ENCODE data around the gene MTA2. TPM values are rescaled to one million over a fixed set of nuclear protein-coding genes. Genes with fewer than 3 reads are reported as not detected.

Gene MTA2
- total RNA-seq, 1 experiment from 2014 or later, result 135 TPM

- peaks cover 46% of the 10 kb centered on the region for H3K4me1 Mint-ChIP-seq (ENCODE audit: low read depth, unreplicated experiment)
- TF ChIP-seq, protein P1, sequence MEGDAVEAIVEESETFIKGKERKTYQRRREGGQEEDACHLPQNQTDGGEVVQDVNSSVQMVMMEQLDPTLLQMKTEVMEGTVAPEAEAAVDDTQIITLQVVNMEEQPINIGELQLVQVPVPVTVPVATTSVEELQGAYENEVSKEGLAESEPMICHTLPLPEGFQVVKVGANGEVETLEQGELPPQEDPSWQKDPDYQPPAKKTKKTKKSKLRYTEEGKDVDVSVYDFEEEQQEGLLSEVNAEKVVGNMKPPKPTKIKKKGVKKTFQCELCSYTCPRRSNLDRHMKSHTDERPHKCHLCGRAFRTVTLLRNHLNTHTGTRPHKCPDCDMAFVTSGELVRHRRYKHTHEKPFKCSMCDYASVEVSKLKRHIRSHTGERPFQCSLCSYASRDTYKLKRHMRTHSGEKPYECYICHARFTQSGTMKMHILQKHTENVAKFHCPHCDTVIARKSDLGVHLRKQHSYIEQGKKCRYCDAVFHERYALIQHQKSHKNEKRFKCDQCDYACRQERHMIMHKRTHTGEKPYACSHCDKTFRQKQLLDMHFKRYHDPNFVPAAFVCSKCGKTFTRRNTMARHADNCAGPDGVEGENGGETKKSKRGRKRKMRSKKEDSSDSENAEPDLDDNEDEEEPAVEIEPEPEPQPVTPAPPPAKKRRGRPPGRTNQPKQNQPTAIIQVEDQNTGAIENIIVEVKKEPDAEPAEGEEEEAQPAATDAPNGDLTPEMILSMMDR (IDR thresholded peaks at IDR 0.05; ENCODE audit: insufficient read depth in 1 of 2, low read depth in 1 of 2, low read length in 1 of 2, severe bottlenecking in 1 of 2, unreplicated experiment in 1 of 2), result no peak
- intact Hi-C loops (cut with micrococcal nuclease; ENCODE audit: unreplicated experiment), result no loop called here
- H3K27me3 Mint-ChIP-seq (ENCODE audit: insufficient read depth, unreplicated experiment), result no peaks in the 10 kb centered on the region
- H3K36me3 ChIP-seq (ENCODE audit: control insufficient read depth, insufficient read depth, low read length), result 0 out of 2 replicates have a peak, but pooled peaks cover 3% of the 10 kb centered on the region
- no peak overlapping the region for H3K4me3 Mint-ChIP-seq (ENCODE audit: unreplicated experiment)
- H3K27me3 ChIP-seq (replicated peaks; ENCODE audit: control insufficient read depth, insufficient read depth, low read length), result no peaks in the 10 kb centered on the region
- peaks cover 27% of the 10 kb centered on the region for H3K4me1 ChIP-seq
- POLR2A ChIA-PET, result no interaction called here
- H3K4me3 ChIP-seq (ENCODE audit: low read depth, low read length), result no peak overlapping the region
- no peak overlapping the region for H3K27ac Mint-ChIP-seq (ENCODE audit: unreplicated experiment)
- H3K36me3 Mint-ChIP-seq (ENCODE audit: insufficient read depth, unreplicated experiment), result peaks cover 43% of the 10 kb centered on the region
- CTCF ChIA-PET, result no interaction called here
- no peak for DNase-seq
- H3K9me3 Mint-ChIP-seq (ENCODE audit: unreplicated experiment), result no peaks in the 10 kb centered on the region
- BruUV-seq (replicated peaks), result no TSS peak
- H3K9me3 ChIP-seq, result no peaks in the 10 kb centered on the region
These were observed 7.1 kb upstream of the MTA2 start for GRCh38 chr11:62608776-62609175.

DNA sequence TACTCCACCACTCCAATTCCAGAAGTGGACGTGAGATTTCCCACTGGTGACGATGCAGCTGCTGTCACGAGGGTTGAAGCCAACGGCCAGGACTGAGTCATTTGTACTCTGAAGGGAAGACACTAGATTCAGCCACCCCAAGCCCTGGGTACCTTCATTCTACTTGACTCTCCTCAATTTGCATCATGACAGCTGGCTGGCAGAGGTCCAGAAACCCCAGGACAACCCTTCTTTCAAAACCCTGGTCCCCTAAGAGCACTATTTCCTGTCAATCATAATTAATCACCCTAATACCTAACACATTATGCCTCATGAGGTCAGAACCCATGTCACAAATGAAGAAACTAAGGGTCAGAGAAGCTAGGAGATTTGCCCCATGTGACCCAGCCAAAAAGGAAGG lies 6.0 kb upstream of the MTA2 start:
- H3K27ac Mint-ChIP-seq (ENCODE audit: unreplicated experiment), result peak overlapping the region; percentile 56
- DNase-seq, result no peak
- ChIA-PET POLR2A (interaction anchor here (0.6 kb wide), 1 partner anchor 14 kb away, joined by 3 read pairs; the partner anchor contains the start of gene B3GAT3), CTCF (no interaction called here)
- no peaks in the 10 kb centered on the region for H3K9me3 Mint-ChIP-seq (ENCODE audit: unreplicated experiment)
- TF ChIP-seq, protein P1 (IDR thresholded peaks at IDR 0.05; ENCODE audit: insufficient read depth in 1 of 2, low read depth in 1 of 2, low read length in 1 of 2, severe bottlenecking in 1 of 2, unreplicated experiment in 1 of 2), result no peak
- intact Hi-C loops (cut with micrococcal nuclease; ENCODE audit: unreplicated experiment), result no loop called here
- H3K4me3 ChIP-seq (ENCODE audit: low read depth, low read length), result no peak overlapping the region
- peaks cover 34% of the 10 kb centered on the region for H3K4me1 ChIP-seq
- H3K27me3 ChIP-seq (replicated peaks; ENCODE audit: control insufficient read depth, insufficient read depth, low read length), result no peaks in the 10 kb centered on the region
- peaks cover 47% of the 10 kb centered on the region for H3K36me3 Mint-ChIP-seq (ENCODE audit: insufficient read depth, unreplicated experiment)
- H3K4me3 Mint-ChIP-seq (ENCODE audit: unreplicated experiment), result no peak overlapping the region
- H3K36me3 ChIP-seq (ENCODE audit: control insufficient read depth, insufficient read depth, low read length), result 0 out of 2 replicates have a peak, but pooled peaks cover 3% of the 10 kb centered on the region
- H3K9me3 ChIP-seq, result no peaks in the 10 kb centered on the region
- BruUV-seq (replicated peaks), result no TSS peak
- H3K4me1 Mint-ChIP-seq (ENCODE audit: low read depth, unreplicated experiment), result peaks cover 53% of the 10 kb centered on the region
- no peaks in the 10 kb centered on the region for H3K27me3 Mint-ChIP-seq (ENCODE audit: insufficient read depth, unreplicated experiment)

GRCh38 chr11:62605902-62606301 lies 4.2 kb upstream of the MTA2 start:
- Mint-ChIP-seq H3K9me3 (ENCODE audit: unreplicated experiment) (no peaks in the 10 kb centered on the region), H3K36me3 (ENCODE audit: insufficient read depth, unreplicated experiment) (peaks cover 56% of the 10 kb centered on the region), H3K4me3 (ENCODE audit: unreplicated experiment) (no peak overlapping the region), H3K27me3 (ENCODE audit: insufficient read depth, unreplicated experiment) (no peaks in the 10 kb centered on the region), H3K4me1 (ENCODE audit: low read depth, unreplicated experiment) (peaks cover 53% of the 10 kb centered on the region), H3K27ac (ENCODE audit: unreplicated experiment) (peak overlapping the region; percentile 56)
- intact Hi-C loops (cut with micrococcal nuclease; ENCODE audit: unreplicated experiment), result no loop called here
- TF ChIP-seq, protein P1 (IDR thresholded peaks at IDR 0.05; ENCODE audit: insufficient read depth in 1 of 2, low read depth in 1 of 2, low read length in 1 of 2, severe bottlenecking in 1 of 2, unreplicated experiment in 1 of 2), result no peak
- ChIA-PET POLR2A (no interaction called here), CTCF (no interaction called here)
- DNase-seq, result no peak
- H3K27me3 ChIP-seq (replicated peaks; ENCODE audit: control insufficient read depth, insufficient read depth, low read length), result no peaks in the 10 kb centered on the region
- H3K36me3 ChIP-seq (ENCODE audit: control insufficient read depth, insufficient read depth, low read length), result 0 out of 2 replicates have a peak, but pooled peaks cover 3% of the 10 kb centered on the region
- BruUV-seq (replicated peaks), result no TSS peak
- H3K4me1 ChIP-seq, result peaks cover 25% of the 10 kb centered on the region
- H3K9me3 ChIP-seq, result no peaks in the 10 kb centered on the region
- no peak overlapping the region for H3K4me3 ChIP-seq (ENCODE audit: low read depth, low read length)

Data from Caco-2 (cell line).